Fibroblast of skin of right biceps (primary cell): Measurements from ENCODE around the gene PGM5.

ENCODE experiments used
- DNase-seq: peaks from one replicate; pipeline ENCODE4 v3.0.0-alpha.2; 2013

Gene PGM5

GRCh38 chr9:68446836-68447235 is 90.4 kb downstream of the PGM5 start:
- DNase-seq: no peak

GRCh38 chr9:68447611-68448010 is 91.2 kb downstream of the PGM5 start:
- no peak for DNase-seq

DNA sequence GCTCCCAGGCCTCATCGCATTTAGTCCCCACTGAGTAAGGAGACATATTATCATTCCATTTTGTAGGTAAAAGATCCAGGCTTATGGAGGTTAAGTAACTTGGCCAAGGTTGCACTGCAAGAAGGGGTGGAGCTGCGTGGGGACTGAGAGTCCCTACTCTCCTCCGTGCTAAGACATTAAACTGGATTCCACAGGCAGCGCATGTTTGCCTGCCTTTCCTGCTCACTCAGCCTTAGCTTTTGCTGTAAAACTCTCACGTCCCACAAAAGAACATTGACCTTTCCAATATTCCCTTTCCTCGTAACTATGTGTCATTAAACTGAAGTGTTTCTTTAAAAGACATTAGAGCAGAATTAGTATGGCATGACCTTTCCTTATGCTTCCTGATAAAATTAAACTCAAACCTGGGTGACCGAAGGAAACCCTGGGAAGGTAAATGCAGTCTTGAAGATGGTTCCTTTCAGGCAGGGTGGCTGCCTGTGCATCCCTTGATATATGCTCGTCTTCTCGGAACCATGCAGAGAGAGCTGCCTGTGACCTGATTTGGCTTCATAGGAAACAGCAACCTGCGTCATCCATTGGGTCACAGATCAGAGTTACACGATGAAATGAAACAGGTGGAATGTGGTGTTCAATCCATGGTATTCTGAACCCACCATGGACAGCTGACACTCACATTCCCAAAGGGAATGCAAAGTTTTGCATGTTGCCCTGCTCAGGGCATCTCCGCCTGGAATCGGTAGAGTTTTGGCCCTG is 98.3 kb downstream of the PGM5 start:
- no peak for DNase-seq

GRCh38 chr9:68455451-68455850 is 99.0 kb downstream of the PGM5 start:
- no peak for DNase-seq

- DNase-seq: no peak
Observed at GRCh38 chr9:68457803-68458202, 101.4 kb downstream of the PGM5 start.

DNA sequence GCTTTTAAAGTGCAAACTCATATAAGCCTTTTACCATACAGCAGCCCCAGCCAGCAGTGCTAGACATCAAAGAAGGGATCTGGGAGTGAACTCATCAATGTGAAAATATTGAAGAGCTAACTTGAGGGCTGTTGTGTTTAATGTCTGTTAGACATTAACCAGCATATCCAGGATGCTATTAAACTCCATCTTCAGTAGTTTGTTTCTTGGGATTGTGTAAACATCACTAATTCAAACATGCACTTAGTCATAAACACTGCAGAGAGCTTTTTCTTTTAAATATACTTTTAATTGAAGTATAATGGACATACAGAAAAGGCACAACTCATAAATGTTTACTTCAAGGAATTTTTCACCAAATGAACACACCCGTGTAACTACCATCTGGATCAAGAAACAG is 102.5 kb downstream of the PGM5 start:
- DNase-seq: no peak

DNA sequence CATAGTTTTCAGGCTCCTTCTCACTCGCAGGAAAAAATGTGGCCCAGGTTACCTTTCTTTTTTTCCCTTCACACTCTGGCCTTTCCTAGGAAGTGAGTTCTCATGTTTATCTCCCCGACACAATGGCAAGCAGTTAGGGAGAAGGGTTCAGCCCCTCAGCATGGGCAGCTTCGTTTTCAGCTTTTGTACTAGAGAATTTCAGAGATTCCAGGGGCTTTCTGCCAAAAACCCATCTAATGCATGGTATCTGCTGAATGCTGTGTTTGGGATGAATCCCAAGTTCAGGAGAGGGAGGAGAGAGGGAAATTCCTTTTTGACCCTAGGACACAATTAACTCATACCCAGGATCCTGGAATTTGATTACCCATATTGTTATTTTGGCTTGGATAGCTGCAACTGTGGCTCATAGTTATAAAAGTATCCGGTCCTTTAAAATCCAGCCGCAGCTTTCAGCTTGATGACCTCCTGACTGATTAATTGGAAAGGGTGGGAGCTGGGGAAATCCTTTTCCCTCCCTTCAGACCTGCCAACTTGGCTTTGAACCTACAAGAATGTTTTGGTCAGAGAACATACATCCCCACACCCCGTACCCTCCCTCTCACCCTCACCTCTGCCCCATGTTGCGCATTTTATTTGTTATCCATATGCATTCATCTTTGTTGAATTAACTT is 105.8 kb downstream of the PGM5 start:
- peak; percentile 3 for DNase-seq

- DNase-seq: no peak
Observed at GRCh38 chr9:68470067-68470466, 113.7 kb downstream of the PGM5 start.

DNA sequence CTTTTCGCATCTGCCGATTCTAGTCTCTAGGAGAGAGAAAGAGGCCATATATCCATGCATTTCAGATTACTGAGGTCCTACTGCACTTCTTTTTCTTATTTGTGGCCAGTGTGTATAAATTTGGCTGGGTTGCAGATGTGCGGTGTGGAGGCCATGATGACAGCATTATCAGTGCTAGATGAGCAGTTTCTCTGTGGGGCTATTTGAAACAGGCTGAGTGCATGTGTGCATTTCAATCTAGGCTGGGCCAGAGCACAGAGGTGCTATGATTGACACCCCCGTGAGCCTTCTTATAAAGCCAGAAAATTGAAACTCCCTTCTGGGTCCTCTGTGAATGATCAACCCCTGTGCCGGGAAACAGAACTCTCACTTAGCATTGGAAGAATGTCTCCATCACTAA is 114.2 kb downstream of the PGM5 start:
- DNase-seq: no peak

DNA sequence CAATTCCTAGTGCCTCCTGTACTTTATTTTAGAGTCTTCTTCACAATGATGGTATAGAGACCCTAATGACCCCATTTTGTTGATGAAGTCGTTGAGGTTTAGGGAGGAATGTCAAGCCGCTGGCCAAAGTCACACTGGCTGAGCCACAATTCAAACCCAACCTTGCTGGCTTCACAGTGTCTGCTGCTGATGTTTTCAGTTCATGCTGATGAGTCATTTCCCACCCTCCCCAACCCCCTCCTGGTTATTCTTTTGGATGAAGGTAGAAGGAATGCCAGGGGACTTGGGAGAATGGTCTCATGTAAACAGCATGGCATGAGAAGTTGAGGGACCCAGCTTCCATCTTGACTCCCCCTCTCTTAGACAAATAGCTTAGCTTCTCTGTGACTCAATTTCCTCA is 115.7 kb downstream of the PGM5 start:
- DNase-seq: no peak

DNA sequence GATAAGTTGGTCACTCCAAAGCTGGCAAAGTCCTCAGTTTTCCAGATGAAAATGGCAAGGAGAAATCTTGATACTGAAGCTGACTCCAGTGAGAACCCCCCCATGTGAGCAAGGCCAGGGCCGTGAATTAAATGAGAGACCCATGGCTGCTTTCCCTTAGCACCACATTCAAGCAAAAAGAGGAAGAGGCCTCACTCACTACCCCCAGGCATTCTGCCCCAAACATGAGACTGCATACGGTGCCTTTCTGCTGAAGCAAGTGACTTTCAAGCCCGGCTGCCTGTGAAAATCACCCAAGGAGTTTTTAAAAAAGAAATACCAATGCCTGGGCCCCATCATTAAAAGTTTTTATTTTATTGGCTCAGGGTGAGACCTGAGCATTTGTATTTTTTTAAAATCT is 117.4 kb downstream of the PGM5 start:
- DNase-seq: no peak

- DNase-seq: no peak
Observed at GRCh38 chr9:68476422-68476821, 120.0 kb downstream of the PGM5 start.

- no peak for DNase-seq
Observed at GRCh38 chr9:68476847-68477246, 120.4 kb downstream of the PGM5 start.

DNA sequence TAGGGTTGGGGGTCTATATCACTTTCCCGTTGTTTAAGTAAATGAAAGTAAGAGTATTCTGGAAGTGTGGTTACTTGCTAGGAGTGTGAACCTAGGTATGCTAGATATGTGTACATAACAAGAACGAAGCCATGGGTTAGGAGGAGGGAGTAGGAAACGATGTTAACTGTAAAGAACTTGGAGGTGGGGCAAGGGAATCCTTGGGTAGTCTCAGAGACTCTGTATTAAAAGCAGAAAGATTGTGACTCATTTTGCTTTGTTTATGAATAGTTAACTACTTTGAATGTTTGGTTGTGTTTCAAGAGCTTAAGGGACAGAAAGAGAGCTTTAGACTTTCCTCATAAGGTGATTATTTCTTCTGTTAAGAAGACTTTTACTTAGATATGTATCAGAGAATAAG is 124.4 kb downstream of the PGM5 start:
- DNase-seq: no peak

DNA sequence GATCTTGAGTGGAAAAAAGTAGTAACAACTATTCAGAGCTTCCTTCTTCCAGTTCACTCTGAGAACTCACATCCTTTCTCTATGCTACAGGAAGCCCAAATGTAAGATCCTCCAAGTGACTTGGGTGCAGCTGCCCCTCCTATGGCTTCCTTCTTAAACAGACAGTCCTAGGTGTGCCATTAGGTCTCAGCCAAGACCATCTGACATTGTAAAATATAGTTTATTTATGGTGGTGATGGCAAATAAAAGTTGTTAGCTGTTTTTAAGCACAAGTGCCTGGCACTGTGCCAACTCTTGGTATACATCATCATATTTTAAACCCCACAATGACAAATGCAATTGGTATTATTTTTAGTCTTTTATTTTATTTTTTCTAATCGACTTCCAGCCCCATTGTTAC is 126.1 kb downstream of the PGM5 start:
- DNase-seq: no peak

DNA sequence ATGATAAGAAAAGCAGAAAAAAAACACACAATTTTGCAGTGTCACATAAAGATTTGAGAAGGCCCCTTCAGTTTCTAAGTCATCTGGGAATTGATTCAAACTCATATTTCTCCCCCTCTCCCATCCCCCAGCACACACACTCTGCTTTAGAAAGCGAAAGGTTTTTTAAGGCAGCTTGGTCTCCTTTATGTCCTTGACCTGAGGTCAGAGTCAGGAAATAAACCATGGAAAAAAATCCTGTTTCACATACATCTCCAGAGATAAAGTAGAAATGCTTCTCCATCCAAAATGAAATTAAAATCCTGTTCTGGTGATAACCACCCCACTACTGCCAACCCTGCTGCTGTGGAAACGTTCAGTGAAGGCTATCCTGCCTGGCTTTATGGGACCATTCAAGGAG is 131.7 kb downstream of the PGM5 start:
- no peak for DNase-seq

GRCh38 chr9:68489646-68490045 is 133.2 kb downstream of the PGM5 start:
- DNase-seq: peak; percentile 12

DNA sequence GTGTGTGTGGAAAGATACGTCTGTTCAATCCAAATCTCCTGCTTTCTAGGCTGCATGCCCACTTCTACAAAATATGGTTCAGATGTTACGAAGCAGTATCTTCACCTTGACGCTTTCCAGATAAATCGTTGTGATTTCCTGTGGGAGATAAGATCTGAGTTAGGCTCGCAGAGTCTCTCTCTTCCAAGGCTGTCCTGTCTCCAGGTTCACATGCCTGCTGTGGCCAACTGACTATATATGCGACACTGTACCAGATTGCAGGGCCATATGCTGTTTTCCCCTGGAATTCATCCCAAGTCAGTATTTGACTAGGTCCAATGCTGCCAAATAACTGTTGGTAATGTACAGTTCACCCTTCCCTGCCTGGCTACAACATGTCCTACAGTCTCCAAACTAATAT is 136.4 kb downstream of the PGM5 start:
- no peak for DNase-seq

- no peak for DNase-seq
Observed at GRCh38 chr9:68493541-68493940, 137.1 kb downstream of the PGM5 start.

DNA sequence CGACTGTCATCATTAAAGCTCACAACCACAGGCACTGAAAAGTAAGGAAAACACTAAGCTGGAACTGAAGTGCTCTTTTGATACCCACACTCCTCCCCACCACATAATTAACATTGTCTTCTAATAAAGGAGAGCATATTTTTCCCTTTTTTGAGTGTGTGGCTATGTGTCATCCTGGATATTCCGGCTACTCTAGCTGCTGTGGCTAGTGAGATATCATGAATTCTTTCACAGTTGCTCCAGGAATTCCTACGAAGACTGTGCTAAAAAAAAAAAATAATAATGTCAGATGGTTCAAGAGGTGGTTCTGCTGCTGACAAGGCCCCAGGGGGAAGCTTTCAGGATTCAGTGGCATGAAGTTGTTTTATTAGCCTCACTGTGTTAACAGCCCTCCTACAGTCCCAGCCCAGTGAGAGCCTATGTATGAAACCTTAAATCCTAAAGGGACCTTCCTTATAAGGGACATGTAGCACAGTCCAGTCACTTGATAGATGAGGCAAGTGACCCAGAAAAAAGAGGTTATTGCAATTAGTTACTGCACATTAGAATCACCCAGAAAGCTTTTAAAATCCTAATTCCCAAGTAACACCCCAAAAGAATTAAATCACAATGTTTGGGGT is 137.7 kb downstream of the PGM5 start:
- peak; percentile 35 for DNase-seq

- DNase-seq: no peak
Observed at GRCh38 chr9:68495247-68495646, 138.8 kb downstream of the PGM5 start.

- peak; percentile 22 for DNase-seq
Observed at GRCh38 chr9:68496356-68496755, 139.9 kb downstream of the PGM5 start.

DNA sequence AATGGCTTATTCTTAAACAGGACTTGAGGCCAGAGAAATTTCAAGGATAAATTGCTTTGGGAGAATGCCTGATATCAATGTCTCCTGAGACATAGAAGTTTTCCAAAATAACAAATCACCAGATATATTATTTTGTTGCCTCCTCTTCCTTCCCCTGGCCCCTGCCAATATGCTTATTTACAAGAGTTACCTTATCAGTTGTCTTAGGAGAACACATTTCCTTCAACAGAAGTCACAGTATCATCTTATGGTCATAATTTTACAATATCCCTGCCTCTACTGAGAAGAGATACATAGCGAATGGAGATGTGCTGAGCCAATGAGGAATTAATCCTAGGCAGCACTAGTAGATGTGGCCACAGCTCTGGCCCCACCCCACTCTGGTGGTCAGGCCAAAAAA is 141.2 kb downstream of the PGM5 start:
- DNase-seq: no peak

DNA sequence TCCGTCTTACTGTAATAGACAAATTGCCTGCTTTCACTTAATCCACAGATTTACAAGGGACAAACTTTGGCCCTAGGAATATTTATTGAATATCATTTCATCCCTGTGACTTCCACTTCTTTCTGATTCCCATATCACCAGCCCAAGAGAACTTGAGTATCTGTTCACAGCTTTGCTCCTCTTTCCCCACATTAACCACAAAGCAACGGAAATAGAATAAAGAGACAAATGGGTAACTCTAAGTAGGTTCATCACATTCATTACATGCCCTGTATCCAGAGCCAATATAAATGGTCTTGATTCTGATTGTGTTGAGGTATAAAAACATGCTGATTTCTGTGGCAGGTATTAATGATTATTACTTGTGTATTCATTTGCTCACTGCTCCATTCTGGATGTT is 142.4 kb downstream of the PGM5 start:
- DNase-seq: no peak
